ENCODE results near the gene GOLT1A.

Gene GOLT1A

GRCh38 chr1:204213668-204214662 lies at the start of gene GOLT1A:
Gene GOLT1A (minus strand): TSS chr1:204213988. CDS start chr1:204213906, 82 bp downstream.
- no peak for FAIRE-seq

- FAIRE-seq, result no peak
Observed at GRCh38 chr1:204263254-204263910, 49.6 kb upstream of the GOLT1A start.

- no peak for FAIRE-seq
Observed at GRCh38 chr1:204262506-204263253, 48.9 kb upstream of the GOLT1A start.

DNA sequence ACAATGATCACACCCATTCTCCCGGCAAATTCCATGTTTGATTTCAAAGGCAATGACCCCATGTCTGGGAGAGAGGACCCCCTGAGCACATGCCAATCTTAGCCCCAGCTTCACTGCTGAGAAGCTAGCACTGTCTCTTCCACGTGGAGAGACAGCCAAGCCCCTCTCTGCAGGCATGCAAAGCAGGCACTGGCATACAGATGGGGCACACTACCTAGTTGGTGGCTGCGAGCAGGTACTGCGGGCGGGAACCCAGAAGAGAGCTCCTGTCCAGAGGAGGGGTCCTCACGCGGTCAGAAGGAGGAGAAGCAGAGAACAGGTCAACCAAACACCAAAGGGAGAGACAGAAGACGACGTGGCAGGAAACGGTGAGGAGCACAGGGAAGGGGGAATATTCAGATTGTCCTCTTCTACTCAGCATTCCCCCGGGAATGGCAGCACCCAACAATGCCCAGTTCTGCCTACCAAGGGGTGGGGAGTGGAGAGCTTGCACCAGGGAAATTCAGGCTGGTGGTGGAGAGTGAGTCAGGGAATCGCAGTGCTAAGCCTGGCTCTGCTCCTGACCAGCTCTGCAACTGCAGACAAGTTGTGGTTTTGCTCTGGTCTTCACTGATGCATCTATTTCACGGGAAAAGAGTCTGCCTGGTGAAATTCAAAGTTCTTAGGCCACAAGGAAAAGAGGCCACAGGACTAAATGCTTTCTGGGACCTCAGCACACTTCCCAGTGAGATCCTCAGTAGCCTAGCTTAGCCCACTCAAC lies 48.1 kb upstream of the GOLT1A start:
- FAIRE-seq, result no peak

DNA sequence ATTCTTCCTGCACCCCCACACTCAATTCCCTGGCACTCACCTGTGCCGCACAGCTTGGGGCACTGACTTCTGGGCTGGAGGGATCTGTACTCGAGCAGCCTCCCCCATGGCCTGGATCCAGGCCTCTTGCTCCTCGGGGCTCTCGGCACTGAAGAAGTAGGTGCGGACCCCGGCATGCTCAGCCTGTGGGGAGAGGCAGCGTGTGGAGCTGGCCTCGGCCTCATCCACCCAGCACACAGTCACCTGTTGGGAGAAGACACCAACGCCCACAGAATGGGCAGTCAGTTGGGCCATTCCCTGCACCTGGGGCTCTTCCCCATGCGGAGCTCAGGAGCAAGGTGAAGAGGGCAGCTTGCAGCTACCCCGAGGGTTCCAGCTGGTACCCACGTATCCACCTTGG lies 47.5 kb upstream of the GOLT1A start:
- no peak for FAIRE-seq

DNA sequence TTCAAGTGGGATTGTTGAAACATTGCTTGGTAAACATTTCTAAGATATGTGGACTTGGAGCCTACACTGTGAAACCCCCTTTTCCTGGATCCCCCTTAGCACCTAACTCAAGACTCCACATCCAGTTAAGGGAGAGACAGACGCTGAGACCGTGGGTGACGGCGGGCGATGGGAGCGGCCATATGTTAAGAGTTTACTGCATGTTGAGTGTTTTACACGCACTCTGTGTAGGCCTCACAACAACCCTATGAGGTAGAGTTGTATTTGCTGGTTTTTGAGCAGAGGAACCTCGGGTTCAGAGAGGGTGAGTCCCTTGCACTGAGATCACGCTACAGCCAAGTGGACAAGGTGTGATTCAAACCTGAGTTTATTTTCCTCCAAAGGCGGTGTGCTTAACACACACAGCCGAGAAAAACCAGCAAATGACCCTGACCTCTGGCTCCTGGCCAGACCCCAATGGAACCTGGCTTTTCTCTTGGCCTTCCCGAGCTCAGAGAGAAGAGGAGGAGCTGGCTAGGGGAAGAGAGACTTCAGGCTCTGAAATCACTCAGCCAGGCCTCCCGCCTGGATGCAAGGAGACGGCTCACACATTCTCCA lies 46.9 kb upstream of the GOLT1A start:
- FAIRE-seq, result no peak

DNA sequence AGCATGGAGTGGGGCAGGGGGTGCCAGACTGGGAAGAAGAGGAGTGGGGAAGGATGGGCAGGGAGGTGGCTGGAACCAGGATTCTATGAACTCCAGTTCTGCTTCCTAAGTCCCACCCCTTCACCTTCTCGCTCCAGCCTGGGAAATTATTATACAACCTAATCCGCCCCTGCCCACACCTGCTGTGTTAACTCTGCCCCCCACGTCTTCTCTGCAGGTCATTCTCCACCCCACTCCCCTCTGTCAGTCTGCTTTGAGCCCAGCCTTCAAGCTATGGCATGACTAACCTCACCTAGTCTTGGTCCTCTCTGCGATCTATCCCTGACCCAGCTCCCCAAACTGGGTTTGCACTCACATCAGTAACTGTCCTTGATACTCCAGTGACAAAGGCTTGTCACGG lies 46.0 kb upstream of the GOLT1A start:
- FAIRE-seq, result no peak

GRCh38 chr1:204259196-204259595 lies 45.4 kb upstream of the GOLT1A start:
- no peak for FAIRE-seq

- FAIRE-seq, result no peak
Observed at GRCh38 chr1:204258213-204259115, 44.7 kb upstream of the GOLT1A start.

DNA sequence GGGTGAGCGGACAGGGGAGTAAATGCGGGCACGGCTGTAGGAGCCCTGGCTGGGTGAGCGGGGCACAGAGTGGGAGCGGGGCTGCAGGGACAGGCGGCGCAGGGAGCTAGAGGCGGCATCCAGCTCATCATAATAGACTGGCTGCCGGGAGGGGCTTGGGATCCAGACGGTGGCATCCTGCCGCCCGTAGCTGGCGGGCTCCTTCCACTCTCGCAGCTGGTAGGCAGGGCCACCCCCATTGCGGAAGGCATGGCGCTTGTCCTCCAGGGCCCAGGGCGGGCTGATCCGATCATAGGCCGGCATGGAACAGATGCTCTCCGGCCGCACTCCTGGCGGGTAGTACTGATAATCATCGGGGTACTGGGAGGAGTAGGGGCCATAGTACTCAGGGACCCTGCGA lies 43.7 kb upstream of the GOLT1A start:
- FAIRE-seq, result no peak

GRCh38 chr1:204256531-204256930 lies 42.7 kb upstream of the GOLT1A start:
- FAIRE-seq, result no peak

GRCh38 chr1:204255966-204256365 lies 42.2 kb upstream of the GOLT1A start:
- no peak for FAIRE-seq

- FAIRE-seq, result no peak
Observed at GRCh38 chr1:204255225-204255624, 41.4 kb upstream of the GOLT1A start.

DNA sequence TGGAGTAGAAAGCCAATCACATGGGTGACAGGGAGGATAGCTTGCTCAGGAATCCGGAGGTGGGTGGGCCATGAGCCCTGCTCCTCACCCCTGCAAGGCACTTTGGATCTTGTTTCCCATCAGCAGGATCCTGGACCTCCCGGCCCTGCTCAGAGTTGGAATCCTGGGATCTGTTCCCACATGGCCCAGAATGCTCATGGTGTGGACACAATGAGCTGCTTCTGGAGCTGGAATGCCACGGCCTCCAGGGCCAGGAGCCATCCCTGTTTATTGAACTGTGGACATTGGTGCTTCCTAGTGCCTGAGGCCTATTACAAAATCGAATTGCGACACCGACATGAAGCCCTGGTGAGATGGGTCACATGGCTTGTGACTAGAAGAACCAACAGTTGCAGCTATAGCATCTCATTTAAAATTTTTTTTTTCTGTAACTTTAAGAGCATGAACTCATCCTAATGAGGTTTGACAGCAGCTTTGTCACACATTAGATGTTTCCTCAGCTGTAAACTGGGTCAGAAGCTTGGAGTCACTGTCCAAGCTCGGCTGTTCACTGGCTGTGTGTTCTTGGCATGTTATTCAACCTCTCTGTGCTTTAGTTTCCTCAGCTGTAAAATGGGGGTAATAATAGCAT lies 40.4 kb upstream of the GOLT1A start:
- no peak for FAIRE-seq

DNA sequence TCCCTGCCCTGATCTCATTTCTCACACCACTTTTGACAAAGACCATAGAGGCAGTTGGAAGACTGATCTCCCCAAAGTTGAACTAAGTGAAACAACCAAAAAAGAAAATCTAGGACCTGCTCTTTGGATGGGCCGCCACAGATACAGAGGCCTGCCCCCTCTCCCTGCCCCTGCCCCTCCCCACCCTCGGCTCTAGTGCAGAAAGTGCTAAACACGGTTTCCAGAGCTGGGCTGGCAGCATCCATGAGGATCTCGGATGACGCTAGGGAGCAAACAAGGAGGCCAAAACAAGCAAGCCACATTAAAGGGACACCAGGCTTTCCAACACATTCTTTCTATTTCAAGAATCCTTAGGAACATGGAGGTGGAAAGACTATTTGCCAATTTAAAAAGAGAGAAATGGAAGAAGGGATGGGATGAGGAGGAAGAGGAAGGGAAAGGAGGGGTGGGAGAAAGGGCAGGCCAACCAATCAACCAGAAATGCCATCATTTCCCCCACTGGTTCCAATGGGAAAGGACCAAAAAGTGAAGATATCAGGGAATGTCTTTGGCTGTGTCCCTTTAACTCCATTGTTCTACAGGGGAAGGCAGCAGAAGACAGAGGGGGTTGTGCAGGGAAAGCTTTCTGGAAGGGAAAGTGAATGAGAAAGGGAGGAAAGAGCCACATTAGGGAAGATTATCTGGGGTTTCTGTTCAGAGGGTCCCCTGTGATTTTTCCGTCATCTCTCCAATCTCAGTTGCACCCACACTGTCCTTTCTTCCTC lies 38.3 kb upstream of the GOLT1A start:
- no peak for FAIRE-seq

GRCh38 chr1:204251286-204251685 lies 37.5 kb upstream of the GOLT1A start:
- no peak for FAIRE-seq

GRCh38 chr1:204250428-204251030 lies 36.7 kb upstream of the GOLT1A start:
- FAIRE-seq, result no peak

DNA sequence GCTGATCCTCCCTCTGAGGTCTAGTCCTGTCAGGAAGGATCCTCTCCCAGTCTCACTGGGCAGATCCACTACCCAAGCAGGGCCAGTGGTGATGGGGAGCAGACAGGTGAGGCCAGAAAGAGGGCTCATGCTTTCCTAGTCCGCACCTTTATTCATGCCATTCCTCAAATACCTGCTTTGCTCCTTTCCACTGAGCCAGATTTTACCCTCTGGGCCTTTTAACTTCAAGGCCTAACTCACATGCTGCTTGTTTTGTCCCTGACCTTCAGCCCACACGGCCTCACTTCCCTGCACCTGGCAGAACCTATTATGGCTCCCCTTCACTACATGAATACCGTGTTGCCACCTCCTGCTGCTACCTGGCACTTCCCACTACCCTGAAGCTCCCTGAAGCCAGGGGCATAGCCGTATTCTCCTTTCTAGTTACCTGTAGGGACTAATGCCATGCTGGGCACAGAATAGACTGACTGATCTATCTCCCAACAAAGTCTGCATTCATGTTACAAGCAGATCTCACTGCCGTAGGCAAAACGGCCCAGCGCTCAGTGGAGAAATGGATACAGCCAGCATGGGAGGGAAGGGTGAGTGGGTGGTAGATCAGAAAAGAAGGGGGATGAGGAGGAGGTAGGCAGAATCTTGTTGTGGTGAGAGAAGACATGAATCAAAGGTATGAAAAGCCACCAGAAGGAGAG lies 36.1 kb upstream of the GOLT1A start:
- no peak for FAIRE-seq

DNA sequence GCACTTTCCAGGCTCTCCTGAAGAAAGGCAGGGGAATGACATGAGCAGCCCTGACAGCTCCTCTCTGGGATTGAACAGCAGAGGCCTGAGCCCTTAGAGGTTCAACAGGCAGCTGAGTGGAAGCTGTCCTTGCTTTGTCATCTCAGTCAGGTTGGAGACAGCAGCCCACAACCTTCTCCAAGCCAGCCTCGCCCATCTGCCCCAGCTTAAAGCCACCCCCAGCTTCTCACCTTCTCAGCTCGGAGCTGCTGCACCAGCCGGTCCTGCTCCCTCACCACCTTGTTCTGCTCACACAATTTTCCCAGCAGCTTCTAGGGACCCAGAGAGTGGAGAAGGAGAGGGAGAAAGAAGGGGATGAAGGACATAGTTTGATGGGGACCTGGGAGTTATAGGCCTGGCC lies 35.2 kb upstream of the GOLT1A start:
- no peak for FAIRE-seq

All from endometrium (tissue), 2 donors.